HepG2 (cell line): Measurements from ENCODE around the gene ZNF491. TPM values are rescaled to one million over a fixed set of nuclear protein-coding genes. Genes with fewer than 3 reads are reported as not detected.
A peak's percentile ranks its signal among the peaks of the same experiment; 100 is the strongest.

Experiments used
- DNMT1 ChIP-seq: sonication (generic); formaldehyde crosslinking; IDR thresholded peaks from 2 replicates; pipeline ENCODE4 v1.5.1; 2020; ENCODE audit warnings: mild to moderate bottlenecking, missing genetic modification reagents
- HOXA3 ChIP-seq: sonication (generic); formaldehyde crosslinking; IDR thresholded peaks from 2 replicates; pipeline ENCODE4 v1.5.0; 2020; ENCODE audit warnings: missing genetic modification reagents
- IRF2 ChIP-seq: IDR thresholded peaks from 2 replicates; pipeline ENCODE4 v1.6.1; 2018; ENCODE audit warnings: missing genetic modification reagents, missing compliant biosample characterization
- KLF12 ChIP-seq: sonication (generic); formaldehyde crosslinking; IDR thresholded peaks from 2 replicates; pipeline ENCODE4 v1.4.0; 2020; ENCODE audit warnings: missing genetic modification reagents, borderline replicate concordance
- NBN ChIP-seq: fragments of 450-650 bp; conservative IDR thresholded peaks from 2 replicates; pipeline ENCODE4 v1.6.1; 2017
- NFYB ChIP-seq: sonication (generic); formaldehyde crosslinking; IDR thresholded peaks from 2 replicates; pipeline ENCODE4 v1.4.0; 2020; ENCODE audit warnings: missing genetic modification reagents
- PHF20 ChIP-seq: sonication (generic); formaldehyde crosslinking; IDR thresholded peaks from 2 replicates; pipeline ENCODE4 v1.5.0; 2020; ENCODE audit warnings: mild to moderate bottlenecking, missing genetic modification reagents
- PITX1 ChIP-seq: sonication (generic); formaldehyde crosslinking; IDR thresholded peaks from 2 replicates; pipeline ENCODE4 v1.5.1; 2020; ENCODE audit warnings: mild to moderate bottlenecking, missing genetic modification reagents
- TEAD2 ChIP-seq: sonication (generic); formaldehyde crosslinking; IDR thresholded peaks from 2 replicates; pipeline ENCODE4 v1.9.0; 2021; ENCODE audit warnings: missing genetic modification reagents
- U2AF1 ChIP-seq: fragments of 200-400 bp; formaldehyde crosslinking; optimal IDR thresholded peaks from 2 replicates; pipeline ENCODE3; 2017; ENCODE audit warnings: mild to moderate bottlenecking, low read depth, low read length
- ZBTB1 ChIP-seq: sonication (generic); formaldehyde crosslinking; IDR thresholded peaks from 2 replicates; pipeline ENCODE4 v1.4.0; 2020; ENCODE audit warnings: missing genetic modification reagents, borderline replicate concordance
- ZNF121 ChIP-seq: sonication (generic); formaldehyde crosslinking; IDR thresholded peaks from 2 replicates; pipeline ENCODE4 v1.5.0; 2020; ENCODE audit warnings: mild to moderate bottlenecking, missing genetic modification reagents
- ZNF264 ChIP-seq: sonication (generic); formaldehyde crosslinking; IDR thresholded peaks from 2 replicates; pipeline ENCODE4 v1.4.0; 2020; ENCODE audit warnings: missing genetic modification reagents
- ZNF441 ChIP-seq: sonication (generic); formaldehyde crosslinking; IDR thresholded peaks from 2 replicates; pipeline ENCODE4 v1.7.0; 2021; ENCODE audit warnings: missing genetic modification reagents, borderline replicate concordance
- ZNF446 ChIP-seq: sonication (generic); formaldehyde crosslinking; IDR thresholded peaks from 2 replicates; pipeline ENCODE4 v1.5.0; 2020; ENCODE audit warnings: mild to moderate bottlenecking, missing genetic modification reagents
- ZNF451 ChIP-seq: sonication (generic); formaldehyde crosslinking; IDR thresholded peaks from 2 replicates; pipeline ENCODE4 v1.5.0; 2020; ENCODE audit warnings: mild to moderate bottlenecking, missing genetic modification reagents
- ZNF703 ChIP-seq: sonication (generic); formaldehyde crosslinking; IDR thresholded peaks from 2 replicates; pipeline ENCODE4 v1.5.1; 2020; ENCODE audit warnings: missing genetic modification reagents, mild to moderate bottlenecking, moderate library complexity, borderline replicate concordance
- ZSCAN21 ChIP-seq: sonication (generic); formaldehyde crosslinking; IDR thresholded peaks from 2 replicates; pipeline ENCODE4 v1.8.0; 2022; ENCODE audit warnings: mild to moderate bottlenecking, missing genetic modification reagents, moderate library complexity, borderline replicate concordance
- polyA plus RNA-seq, 8 experiments: library from polyadenylated mRNA; depleted of rRNA in 3 of 8; stranded (reverse) in 7 of 8; unstranded in 1 of 8; fragments of >200 nt; fragmentation: Illumina TruSeq in 4 of 8; extraction: Trizol in 4 of 8; gene quantifications; 2 replicates each; pipeline versions ENCODE4 v1.2.1 to v1.2.3, GENCODE V29; 2011 to 2016; ENCODE audit warnings: low read depth in 4 of 8, missing spikeins in 1 of 8, mixed read lengths in 1 of 8; ENCODE audit not compliant: insufficient read depth in 1 of 8
- total RNA-seq, 5 experiments: library from RNA; depleted of rRNA; stranded (reverse); fragments of >200 nt; fragmentation: Illumina TruSeq; extraction: Trizol; gene quantifications; 2 replicates each; pipeline ENCODE4 v1.2.3, GENCODE V29; 2016; ENCODE audit warnings: low read depth in 1 of 5
- TF ChIP-seq, protein P1 (sequence below): sonication (generic); formaldehyde crosslinking; IDR thresholded peaks from 2 replicates; pipeline ENCODE4 v1.4.0; 2020; ENCODE audit warnings: missing genetic modification reagents
- TF ChIP-seq, protein P2 (sequence below): sonication (generic); formaldehyde crosslinking; IDR thresholded peaks from 2 replicates; pipeline ENCODE4 v1.4.0; 2020; ENCODE audit warnings: missing genetic modification reagents
- TF ChIP-seq, protein P3 (sequence below): sonication (generic); formaldehyde crosslinking; IDR thresholded peaks from 2 replicates; pipeline ENCODE4 v1.5.1; 2020; ENCODE audit warnings: missing genetic modification reagents, mild to moderate bottlenecking, borderline replicate concordance

Gene ZNF491
- total and polyA plus RNA-seq, 2 of the 13 experiments (the other 11 are each of a cell fraction or from before 2014, with no cell fraction given), result 0.57 to 2.2 TPM

DNA sequence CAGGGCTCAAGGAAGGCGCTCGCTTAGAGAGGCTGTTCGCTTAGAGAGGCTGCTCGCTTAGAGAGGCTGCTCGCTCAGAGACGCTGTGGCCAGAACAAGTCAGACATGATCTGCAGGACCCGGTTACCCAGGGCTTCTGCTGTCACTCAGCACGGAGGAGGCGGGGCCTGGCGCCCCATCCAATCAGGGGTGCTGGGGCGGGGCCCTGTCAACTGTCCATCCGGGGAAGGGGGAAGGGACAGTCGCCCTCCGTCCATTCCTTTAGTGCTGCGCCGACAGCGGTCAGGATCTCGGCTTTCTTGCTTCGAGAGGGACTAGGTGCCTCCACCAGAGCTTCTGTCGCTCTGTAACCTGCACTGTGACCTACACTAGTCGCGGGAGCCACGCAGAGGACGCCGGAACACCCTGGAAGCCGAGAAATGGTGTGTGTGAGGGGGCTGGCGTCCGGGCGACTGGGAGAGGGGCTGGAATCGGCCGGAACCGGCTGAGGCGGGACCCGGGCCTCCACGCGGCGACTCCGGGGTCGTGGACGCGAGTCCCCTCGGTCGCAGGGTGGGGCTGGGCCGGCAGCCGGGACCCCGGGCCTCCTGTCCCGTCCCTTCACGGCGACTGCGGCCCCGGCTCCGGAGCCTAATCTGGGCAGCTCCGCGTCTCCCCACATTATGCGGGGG lies 15.8 kb downstream of the ZNF491 start, which contains the start of gene ZNF440 (continued):
- TF ChIP-seq, protein P1, sequence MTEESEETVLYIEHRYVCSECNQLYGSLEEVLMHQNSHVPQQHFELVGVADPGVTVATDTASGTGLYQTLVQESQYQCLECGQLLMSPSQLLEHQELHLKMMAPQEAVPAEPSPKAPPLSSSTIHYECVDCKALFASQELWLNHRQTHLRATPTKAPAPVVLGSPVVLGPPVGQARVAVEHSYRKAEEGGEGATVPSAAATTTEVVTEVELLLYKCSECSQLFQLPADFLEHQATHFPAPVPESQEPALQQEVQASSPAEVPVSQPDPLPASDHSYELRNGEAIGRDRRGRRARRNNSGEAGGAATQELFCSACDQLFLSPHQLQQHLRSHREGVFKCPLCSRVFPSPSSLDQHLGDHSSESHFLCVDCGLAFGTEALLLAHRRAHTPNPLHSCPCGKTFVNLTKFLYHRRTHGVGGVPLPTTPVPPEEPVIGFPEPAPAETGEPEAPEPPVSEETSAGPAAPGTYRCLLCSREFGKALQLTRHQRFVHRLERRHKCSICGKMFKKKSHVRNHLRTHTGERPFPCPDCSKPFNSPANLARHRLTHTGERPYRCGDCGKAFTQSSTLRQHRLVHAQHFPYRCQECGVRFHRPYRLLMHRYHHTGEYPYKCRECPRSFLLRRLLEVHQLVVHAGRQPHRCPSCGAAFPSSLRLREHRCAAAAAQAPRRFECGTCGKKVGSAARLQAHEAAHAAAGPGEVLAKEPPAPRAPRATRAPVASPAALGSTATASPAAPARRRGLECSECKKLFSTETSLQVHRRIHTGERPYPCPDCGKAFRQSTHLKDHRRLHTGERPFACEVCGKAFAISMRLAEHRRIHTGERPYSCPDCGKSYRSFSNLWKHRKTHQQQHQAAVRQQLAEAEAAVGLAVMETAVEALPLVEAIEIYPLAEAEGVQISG (CRISPR knock-in tag), result peak; percentile 60; the same call in 1 of the 2 replicates
- TF ChIP-seq ZBTB1 (CRISPR knock-in tag) (no peak), TEAD2 (no peak), PITX1 (CRISPR knock-in tag) (peak; percentile 45; the same call in 1 of the 2 replicates), ZNF441 (CRISPR knock-in tag) (peak; percentile 84; the same call in 1 of the 2 replicates), ZNF264 (0 out of 2 replicates have a peak, but pooled peaks have one; percentile 51), ZSCAN21 (CRISPR knock-in tag) (peak; percentile 88), ZNF703 (CRISPR knock-in tag) (no peak), HOXA3 (CRISPR knock-in tag) (peak; percentile 32; the same call in 1 of the 2 replicates), KLF12 (CRISPR knock-in tag) (no peak), IRF2 (CRISPR knock-in tag) (peak; percentile 31; the same call in 1 of the 2 replicates), PHF20 (CRISPR knock-in tag) (peak; percentile 65), U2AF1 (peak; percentile 42), ZNF451 (CRISPR knock-in tag) (peak; percentile 49; the same call in 1 of the 2 replicates), ZNF121 (CRISPR knock-in tag) (no peak), NFYB (CRISPR knock-in tag) (peak; percentile 90), NBN (no peak), ZNF446 (CRISPR knock-in tag) (peak; percentile 77; the same call in 1 of the 2 replicates), DNMT1 (CRISPR knock-in tag) (no peak)
- TF ChIP-seq, protein P2, sequence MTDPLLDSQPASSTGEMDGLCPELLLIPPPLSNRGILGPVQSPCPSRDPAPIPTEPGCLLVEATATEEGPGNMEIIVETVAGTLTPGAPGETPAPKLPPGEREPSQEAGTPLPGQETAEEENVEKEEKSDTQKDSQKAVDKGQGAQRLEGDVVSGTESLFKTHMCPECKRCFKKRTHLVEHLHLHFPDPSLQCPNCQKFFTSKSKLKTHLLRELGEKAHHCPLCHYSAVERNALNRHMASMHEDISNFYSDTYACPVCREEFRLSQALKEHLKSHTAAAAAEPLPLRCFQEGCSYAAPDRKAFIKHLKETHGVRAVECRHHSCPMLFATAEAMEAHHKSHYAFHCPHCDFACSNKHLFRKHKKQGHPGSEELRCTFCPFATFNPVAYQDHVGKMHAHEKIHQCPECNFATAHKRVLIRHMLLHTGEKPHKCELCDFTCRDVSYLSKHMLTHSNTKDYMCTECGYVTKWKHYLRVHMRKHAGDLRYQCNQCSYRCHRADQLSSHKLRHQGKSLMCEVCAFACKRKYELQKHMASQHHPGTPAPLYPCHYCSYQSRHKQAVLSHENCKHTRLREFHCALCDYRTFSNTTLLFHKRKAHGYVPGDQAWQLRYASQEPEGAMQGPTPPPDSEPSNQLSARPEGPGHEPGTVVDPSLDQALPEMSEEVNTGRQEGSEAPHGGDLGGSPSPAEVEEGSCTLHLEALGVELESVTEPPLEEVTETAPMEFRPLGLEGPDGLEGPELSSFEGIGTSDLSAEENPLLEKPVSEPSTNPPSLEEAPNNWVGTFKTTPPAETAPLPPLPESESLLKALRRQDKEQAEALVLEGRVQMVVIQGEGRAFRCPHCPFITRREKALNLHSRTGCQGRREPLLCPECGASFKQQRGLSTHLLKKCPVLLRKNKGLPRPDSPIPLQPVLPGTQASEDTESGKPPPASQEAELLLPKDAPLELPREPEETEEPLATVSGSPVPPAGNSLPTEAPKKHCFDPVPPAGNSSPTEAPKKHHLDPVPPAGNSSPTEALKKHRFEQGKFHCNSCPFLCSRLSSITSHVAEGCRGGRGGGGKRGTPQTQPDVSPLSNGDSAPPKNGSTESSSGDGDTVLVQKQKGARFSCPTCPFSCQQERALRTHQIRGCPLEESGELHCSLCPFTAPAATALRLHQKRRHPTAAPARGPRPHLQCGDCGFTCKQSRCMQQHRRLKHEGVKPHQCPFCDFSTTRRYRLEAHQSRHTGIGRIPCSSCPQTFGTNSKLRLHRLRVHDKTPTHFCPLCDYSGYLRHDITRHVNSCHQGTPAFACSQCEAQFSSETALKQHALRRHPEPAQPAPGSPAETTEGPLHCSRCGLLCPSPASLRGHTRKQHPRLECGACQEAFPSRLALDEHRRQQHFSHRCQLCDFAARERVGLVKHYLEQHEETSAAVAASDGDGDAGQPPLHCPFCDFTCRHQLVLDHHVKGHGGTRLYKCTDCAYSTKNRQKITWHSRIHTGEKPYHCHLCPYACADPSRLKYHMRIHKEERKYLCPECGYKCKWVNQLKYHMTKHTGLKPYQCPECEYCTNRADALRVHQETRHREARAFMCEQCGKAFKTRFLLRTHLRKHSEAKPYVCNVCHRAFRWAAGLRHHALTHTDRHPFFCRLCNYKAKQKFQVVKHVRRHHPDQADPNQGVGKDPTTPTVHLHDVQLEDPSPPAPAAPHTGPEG (CRISPR knock-in tag), result no peak
- TF ChIP-seq, protein P3, sequence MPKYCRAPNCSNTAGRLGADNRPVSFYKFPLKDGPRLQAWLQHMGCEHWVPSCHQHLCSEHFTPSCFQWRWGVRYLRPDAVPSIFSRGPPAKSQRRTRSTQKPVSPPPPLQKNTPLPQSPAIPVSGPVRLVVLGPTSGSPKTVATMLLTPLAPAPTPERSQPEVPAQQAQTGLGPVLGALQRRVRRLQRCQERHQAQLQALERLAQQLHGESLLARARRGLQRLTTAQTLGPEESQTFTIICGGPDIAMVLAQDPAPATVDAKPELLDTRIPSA, result no peak
